HFFc6 (cell line): ENCODE data around the gene RPS5. TPM values are rescaled to one million over a fixed set of nuclear protein-coding genes. Genes with fewer than 3 reads are reported as not detected.
A peak's percentile ranks its signal among the peaks of the same experiment; 100 is the strongest.

ENCODE experiments used
- DNase-seq: peaks from one replicate; pipeline ENCODE4 v3.0.0-alpha.2; 2018
- H3K27ac Mint-ChIP-seq: 2 replicates; pipeline ENCODE4 v1.8.0; 2020; ENCODE audit warnings: mild to moderate bottlenecking, mixed read lengths
- H3K27me3 Mint-ChIP-seq: 2 replicates; pipeline ENCODE4 v1.8.0; 2021; ENCODE audit warnings: mild to moderate bottlenecking, moderate library complexity, mixed read lengths; ENCODE audit not compliant: insufficient read depth
- H3K36me3 Mint-ChIP-seq: 2 replicates; pipeline ENCODE4 v1.8.0; 2021; ENCODE audit warnings: low read depth, mixed read lengths
- H3K4me1 Mint-ChIP-seq: 2 replicates; pipeline ENCODE4 v1.8.0; 2020; ENCODE audit warnings: low read depth, mixed read lengths
- H3K4me3 Mint-ChIP-seq: 2 replicates; pipeline ENCODE4 v1.8.0; 2020; ENCODE audit warnings: mild to moderate bottlenecking, moderate library complexity, mixed read lengths
- H3K9me3 Mint-ChIP-seq: 2 replicates; pipeline ENCODE4 v1.8.0; 2020; ENCODE audit warnings: mild to moderate bottlenecking, mixed read lengths
- total RNA-seq, 6 experiments: library from RNA; stranded (reverse); fragmentation: NEBNext Ultra II Directional; extraction: Animal tissue kit (Norgen Biotek cat#: 25700); gene quantifications; 2 replicates in 1 of 6; 3 replicates in 5 of 6; pipeline ENCODE4 v1.2.3, GENCODE V29; 2021
- TF ChIP-seq, protein P1 (sequence below): fragments of 200-600 bp; sonication (generic); IDR thresholded peaks from 2 replicates; pipeline ENCODE4 v1.5.0; 2021; ENCODE audit warnings: antibody characterized with exemption, mild to moderate bottlenecking

RPS5 gene
- total RNA-seq, 6 experiments from 2014 or later: 958 to 1,072 (median 1,017) TPM

- H3K4me1 Mint-ChIP-seq: peaks cover 35% of the 10 kb centered on the region
- peaks cover 30% of the 10 kb centered on the region for H3K36me3 Mint-ChIP-seq
- TF ChIP-seq, protein P1, sequence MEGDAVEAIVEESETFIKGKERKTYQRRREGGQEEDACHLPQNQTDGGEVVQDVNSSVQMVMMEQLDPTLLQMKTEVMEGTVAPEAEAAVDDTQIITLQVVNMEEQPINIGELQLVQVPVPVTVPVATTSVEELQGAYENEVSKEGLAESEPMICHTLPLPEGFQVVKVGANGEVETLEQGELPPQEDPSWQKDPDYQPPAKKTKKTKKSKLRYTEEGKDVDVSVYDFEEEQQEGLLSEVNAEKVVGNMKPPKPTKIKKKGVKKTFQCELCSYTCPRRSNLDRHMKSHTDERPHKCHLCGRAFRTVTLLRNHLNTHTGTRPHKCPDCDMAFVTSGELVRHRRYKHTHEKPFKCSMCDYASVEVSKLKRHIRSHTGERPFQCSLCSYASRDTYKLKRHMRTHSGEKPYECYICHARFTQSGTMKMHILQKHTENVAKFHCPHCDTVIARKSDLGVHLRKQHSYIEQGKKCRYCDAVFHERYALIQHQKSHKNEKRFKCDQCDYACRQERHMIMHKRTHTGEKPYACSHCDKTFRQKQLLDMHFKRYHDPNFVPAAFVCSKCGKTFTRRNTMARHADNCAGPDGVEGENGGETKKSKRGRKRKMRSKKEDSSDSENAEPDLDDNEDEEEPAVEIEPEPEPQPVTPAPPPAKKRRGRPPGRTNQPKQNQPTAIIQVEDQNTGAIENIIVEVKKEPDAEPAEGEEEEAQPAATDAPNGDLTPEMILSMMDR: no peak
- peaks cover 9% of the 10 kb centered on the region for H3K27me3 Mint-ChIP-seq
- H3K4me3 Mint-ChIP-seq: peak overlapping the region; percentile 99
- H3K9me3 Mint-ChIP-seq: no peaks in the 10 kb centered on the region
- no peak for DNase-seq
- H3K27ac Mint-ChIP-seq: peak overlapping the region; percentile 97
These were observed 1.0 kb upstream of the RPS5 start for GRCh38 chr19:58385891-58386575.

DNA sequence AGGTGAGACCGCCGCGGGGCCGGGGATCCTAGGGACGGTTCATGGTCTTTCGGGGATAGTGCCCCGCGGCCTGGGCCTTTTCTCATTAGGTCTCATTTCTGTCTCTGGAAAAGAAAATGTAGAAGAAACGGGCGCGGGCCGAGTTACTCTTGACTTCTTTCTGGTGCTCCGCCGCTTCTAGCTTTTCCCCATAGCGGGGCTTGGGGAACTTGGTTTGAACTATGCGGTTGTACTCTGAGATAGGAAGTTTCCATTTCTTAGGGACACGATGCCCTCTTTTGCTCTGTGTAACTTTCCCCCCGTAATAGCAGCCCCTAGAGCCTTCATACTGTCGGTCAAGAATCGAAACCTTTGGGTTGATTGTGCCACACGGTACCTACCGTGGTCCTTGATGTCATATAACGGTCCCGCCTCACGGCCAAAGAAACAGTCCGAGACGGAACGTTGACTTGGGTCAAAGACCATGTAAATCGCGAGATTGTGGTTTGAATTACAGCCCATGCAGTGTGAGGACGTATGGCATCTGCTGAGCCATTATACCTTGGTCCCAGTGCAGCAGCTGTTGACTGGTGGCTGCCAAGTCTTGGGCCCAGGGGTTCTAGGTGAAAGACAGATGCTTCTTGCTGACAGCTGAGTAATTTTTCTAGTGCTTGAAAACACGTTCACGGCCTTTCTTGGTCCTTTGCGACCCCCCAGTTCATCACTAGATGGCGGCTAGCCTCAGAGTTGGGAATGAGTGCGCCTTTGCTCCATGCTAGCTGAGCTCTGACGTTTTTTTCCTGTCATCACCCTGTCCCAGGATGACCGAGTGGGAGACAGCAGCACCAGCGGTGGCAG lies 487 bp downstream of the RPS5 start:
- H3K27me3 Mint-ChIP-seq: peaks cover 11% of the 10 kb centered on the region

DNA sequence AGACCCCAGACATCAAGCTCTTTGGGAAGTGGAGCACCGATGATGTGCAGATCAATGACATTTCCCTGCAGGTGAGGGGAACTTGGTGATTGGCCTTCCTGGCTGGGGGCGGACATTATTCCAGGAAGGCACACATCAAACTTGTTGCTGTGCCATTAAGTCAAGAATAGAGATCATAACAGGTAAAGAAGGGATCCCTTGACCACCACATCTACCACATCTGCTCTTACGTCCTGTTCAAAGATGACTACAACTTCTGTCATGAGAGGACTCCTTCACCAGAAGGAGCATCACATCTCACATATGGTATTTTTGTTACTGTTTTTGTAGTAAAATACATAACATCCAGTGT lies 1.1 kb downstream of the RPS5 start:
- Mint-ChIP-seq H3K4me3 (peak overlapping the region; percentile 99), H3K4me1 (peaks cover 30% of the 10 kb centered on the region), H3K9me3 (no peaks in the 10 kb centered on the region), H3K36me3 (peaks cover 30% of the 10 kb centered on the region), H3K27me3 (peaks cover 11% of the 10 kb centered on the region), H3K27ac (peak overlapping the region; percentile 97)
- DNase-seq: no peak
- TF ChIP-seq, protein P1: no peak

More for the DNA sequence above, 487 bp downstream of the RPS5 start:
- Mint-ChIP-seq H3K36me3 (peaks cover 30% of the 10 kb centered on the region), H3K9me3 (no peaks in the 10 kb centered on the region), H3K4me1 (peaks cover 30% of the 10 kb centered on the region), H3K4me3 (peak overlapping the region; percentile 99), H3K27ac (peak overlapping the region; percentile 97)
- TF ChIP-seq, protein P1: no peak
- no peak for DNase-seq

DNA sequence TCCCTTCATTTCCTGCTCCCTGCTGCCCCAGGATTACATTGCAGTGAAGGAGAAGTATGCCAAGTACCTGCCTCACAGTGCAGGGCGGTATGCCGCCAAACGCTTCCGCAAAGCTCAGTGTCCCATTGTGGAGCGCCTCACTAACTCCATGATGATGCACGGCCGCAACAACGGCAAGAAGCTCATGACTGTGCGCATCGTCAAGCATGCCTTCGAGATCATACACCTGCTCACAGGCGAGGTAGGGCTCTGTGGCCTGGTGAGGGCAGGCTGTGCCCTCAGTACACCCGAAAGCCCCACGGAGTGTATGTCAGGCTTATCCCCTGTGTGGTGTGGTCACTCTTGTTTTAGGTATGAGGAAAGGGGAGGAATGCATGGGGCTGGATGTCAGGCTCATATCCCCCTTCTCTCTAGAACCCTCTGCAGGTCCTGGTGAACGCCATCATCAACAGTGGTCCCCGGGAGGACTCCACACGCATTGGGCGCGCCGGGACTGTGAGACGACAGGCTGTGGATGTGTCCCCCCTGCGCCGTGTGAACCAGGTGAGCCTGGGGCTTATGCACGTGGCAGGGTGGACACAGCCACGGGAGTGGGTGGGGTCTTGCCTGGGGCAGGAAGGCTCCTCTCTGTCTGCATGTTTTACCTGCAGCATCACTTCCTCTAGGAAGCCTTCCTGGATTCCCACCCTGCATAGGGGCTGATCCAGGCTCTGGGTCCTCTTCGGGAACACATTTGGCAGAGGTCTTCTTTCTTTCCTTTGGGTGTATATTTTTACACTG lies 6.1 kb downstream of the RPS5 start:
- no peak for DNase-seq
- H3K27ac Mint-ChIP-seq: peak overlapping the region; percentile 31; the same call in 1 of the 2 replicates
- peaks cover 42% of the 10 kb centered on the region for H3K36me3 Mint-ChIP-seq
- TF ChIP-seq, protein P1: no peak
- peaks cover 7% of the 10 kb centered on the region; the same call in 1 of the 2 replicates for H3K27me3 Mint-ChIP-seq
- no peak overlapping the region for H3K4me3 Mint-ChIP-seq
- no peaks in the 10 kb centered on the region for H3K9me3 Mint-ChIP-seq
- H3K4me1 Mint-ChIP-seq: peaks cover 22% of the 10 kb centered on the region

- Mint-ChIP-seq H3K36me3 (peaks cover 36% of the 10 kb centered on the region), H3K9me3 (no peaks in the 10 kb centered on the region), H3K4me1 (peaks cover 16% of the 10 kb centered on the region), H3K27ac (no peak overlapping the region), H3K27me3 (peaks cover 7% of the 10 kb centered on the region; the same call in 1 of the 2 replicates), H3K4me3 (no peak overlapping the region)
- DNase-seq: no peak
- TF ChIP-seq, protein P1: no peak
These were observed 6.6 kb downstream of the RPS5 start for GRCh38 chr19:58393725-58394033.
